T-cell (primary cell): ENCODE data around the gene EPAS1. TPM values are rescaled to one million over a fixed set of nuclear protein-coding genes. Genes with fewer than 3 reads are reported as not detected.

Source experiments
- ATAC-seq, 4 experiments: fragments of 200-7000 bp in 3 of 4; fragments of 150-1000 bp in 1 of 4; cut with Tn5 transposase; replicated peaks in 1 of 4; 1 replicate in 3 of 4; 2 replicates in 1 of 4; pipeline ENCODE4 v1.10.0; 2021; ENCODE audit warnings: moderate library complexity in 3 of 4, mild to moderate bottlenecking in 2 of 4, moderate number of reproducible peaks in 1 of 4
- CTCF ChIA-PET, 2 donors: fragments of 300-600 bp; sonication (Branson Sonifier 250); formaldehyde crosslinking; loops; one replicate each; lab custom pipeline; 2022; ENCODE audit warnings: antibody characterized with exemption in 2 of 2; lab: Charles Lee
- POLR2A ChIA-PET, 2 donors: fragments of 300-600 bp; sonication (Branson Sonifier 250); formaldehyde crosslinking; loops; one replicate each; lab custom pipeline; 2022; ENCODE audit warnings: antibody characterized with exemption in 2 of 2; lab: Charles Lee
- DNase-seq, 35 experiments: peaks; one replicate each; pipeline versions ENCODE4 v3.0.0 to v3.0.0-alpha.2; 2013 to 2023
- H3K27ac ChIP-seq: one replicate; pipeline ENCODE4 v1.5.1; 2013; ENCODE audit warnings: low read length
- H3K27me3 ChIP-seq, 2 experiments: replicated peaks in 1 of 2; 1 replicate in 1 of 2; 2 replicates in 1 of 2; pipeline versions ENCODE4 v1.6.1 to v1.7.0; 2013; ENCODE audit warnings: low read length in 1 of 2, mixed read lengths in 1 of 2; ENCODE audit not compliant: control insufficient read depth in 2 of 2, insufficient read depth in 2 of 2; ENCODE audit errors: extremely low read depth in 1 of 2
- H3K36me3 ChIP-seq, 2 donors: 1 replicate in 1 of 2; 2 replicates in 1 of 2; pipeline versions ENCODE4 v1.6.1 to v1.7.0; 2013; ENCODE audit warnings: low read length in 1 of 2; ENCODE audit not compliant: control insufficient read depth in 2 of 2, insufficient read depth in 1 of 2; ENCODE audit errors: extremely low read depth in 1 of 2
- H3K4me1 ChIP-seq, 2 experiments: 1 replicate in 1 of 2; 2 replicates in 1 of 2; pipeline versions ENCODE4 v1.6.1 to v1.7.0; 2013; ENCODE audit warnings: low read length in 2 of 2, mixed read lengths in 1 of 2; ENCODE audit not compliant: insufficient read depth in 2 of 2, control insufficient read depth in 1 of 2; ENCODE audit errors: extremely low read depth in 1 of 2
- H3K4me3 ChIP-seq, 2 donors: 1 replicate in 1 of 2; 2 replicates in 1 of 2; pipeline versions ENCODE4 v1.5.1 to v1.7.0; 2013; ENCODE audit warnings: mild to moderate bottlenecking in 2 of 2, low read length in 1 of 2, moderate library complexity in 1 of 2; ENCODE audit not compliant: control insufficient read depth in 1 of 2; ENCODE audit errors: extremely low read depth in 1 of 2
- H3K9me3 ChIP-seq: 2 replicates; pipeline ENCODE4 v1.7.0; 2013
- H3K27ac Mint-ChIP-seq, 2 donors: one replicate each; pipeline ENCODE4 v1.8.0; 2020 to 2021; ENCODE audit warnings: mild to moderate bottlenecking in 2 of 2, mixed read lengths in 2 of 2
- H3K27me3 Mint-ChIP-seq, 2 donors: one replicate each; pipeline ENCODE4 v1.8.0; 2021 to 2022; ENCODE audit warnings: mixed read lengths in 2 of 2
- H3K36me3 Mint-ChIP-seq: one replicate; pipeline ENCODE4 v1.8.0; 2021; ENCODE audit warnings: mixed read lengths
- H3K4me1 Mint-ChIP-seq, 3 donors: one replicate each; pipeline ENCODE4 v1.8.0; 2020 to 2022; ENCODE audit warnings: mixed read lengths in 3 of 3, mild to moderate bottlenecking in 1 of 3
- H3K4me3 Mint-ChIP-seq, 3 donors: one replicate each; pipeline ENCODE4 v1.8.0; 2020 to 2022; ENCODE audit warnings: mild to moderate bottlenecking in 3 of 3, mixed read lengths in 3 of 3, moderate library complexity in 3 of 3
- H3K9me3 Mint-ChIP-seq, 3 donors: one replicate each; pipeline ENCODE4 v1.8.0; 2020 to 2022; ENCODE audit warnings: mixed read lengths in 3 of 3
- WGBS: methylation state at CpG from one replicate; pipeline ENCODE4 v1.1.5; 2013; ENCODE audit warnings: missing lambda C conversion rate; ENCODE audit not compliant: insufficient coverage; 5-methylcytosine and 5-hydroxymethylcytosine counted together
- total RNA-seq, 35 experiments: library from RNA in 6 of 35; stranded (reverse) in 6 of 35; fragments of 120-200 nt in 1 of 35; gene quantifications; one replicate each; pipeline versions ENCODE4 v1.2.1 to v1.2.4 and lab custom pipeline; 2013 to 2026

Gene EPAS1
- total RNA-seq, 5 donors from 2014 or later (not counting 1 experiment from before 2014, with no cell fraction given): 1.0 to 4.0 (median 3.0) TPM

DNA sequence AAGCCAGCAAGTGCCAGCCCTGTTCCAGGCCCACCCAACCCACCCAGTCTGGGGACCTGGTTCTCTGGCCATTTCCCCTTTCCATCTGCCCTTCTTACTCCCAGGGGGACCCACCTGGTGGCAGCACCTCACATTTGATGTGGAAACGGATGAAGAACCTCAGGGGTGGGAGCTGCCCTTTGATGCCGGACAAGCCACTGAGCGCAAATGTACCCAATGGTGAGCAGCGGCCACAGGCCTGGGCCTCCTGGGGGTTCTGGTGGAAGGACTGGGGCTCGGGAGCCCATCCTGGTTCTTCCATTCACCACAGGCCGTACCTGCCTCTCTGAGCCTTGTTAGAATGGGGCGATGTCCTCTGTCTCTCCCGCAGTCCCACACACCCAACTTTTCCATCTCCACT is 84.7 kb downstream of the EPAS1 start:
- Histone ChIP-seq H3K4me1 (no peaks in the 10 kb centered on the region), H3K9me3 (no peaks in the 10 kb centered on the region), H3K4me3 (no peak overlapping the region), H3K27me3 (peaks cover 0 to 5% of the 10 kb centered on the region in 2 experiments), H3K27ac (no peak overlapping the region), H3K36me3 (peaks cover 0 to 7% of the 10 kb centered on the region in 2 donors)
- WGBS: 81% methylated on average over 4 of the region's 8 CpGs
- H3K36me3 Mint-ChIP-seq: no peaks in the 10 kb centered on the region
- no peaks in the 10 kb centered on the region for H3K27me3 Mint-ChIP-seq
- no peak overlapping the region for H3K27ac Mint-ChIP-seq
- ChIA-PET POLR2A (no interaction called here), CTCF (no interaction called here)
- ATAC-seq (no peak), DNase-seq (no peak)
- no peaks in the 10 kb centered on the region for H3K9me3 Mint-ChIP-seq
- H3K4me3 Mint-ChIP-seq: no peak overlapping the region
- no peaks in the 10 kb centered on the region for H3K4me1 Mint-ChIP-seq

DNA sequence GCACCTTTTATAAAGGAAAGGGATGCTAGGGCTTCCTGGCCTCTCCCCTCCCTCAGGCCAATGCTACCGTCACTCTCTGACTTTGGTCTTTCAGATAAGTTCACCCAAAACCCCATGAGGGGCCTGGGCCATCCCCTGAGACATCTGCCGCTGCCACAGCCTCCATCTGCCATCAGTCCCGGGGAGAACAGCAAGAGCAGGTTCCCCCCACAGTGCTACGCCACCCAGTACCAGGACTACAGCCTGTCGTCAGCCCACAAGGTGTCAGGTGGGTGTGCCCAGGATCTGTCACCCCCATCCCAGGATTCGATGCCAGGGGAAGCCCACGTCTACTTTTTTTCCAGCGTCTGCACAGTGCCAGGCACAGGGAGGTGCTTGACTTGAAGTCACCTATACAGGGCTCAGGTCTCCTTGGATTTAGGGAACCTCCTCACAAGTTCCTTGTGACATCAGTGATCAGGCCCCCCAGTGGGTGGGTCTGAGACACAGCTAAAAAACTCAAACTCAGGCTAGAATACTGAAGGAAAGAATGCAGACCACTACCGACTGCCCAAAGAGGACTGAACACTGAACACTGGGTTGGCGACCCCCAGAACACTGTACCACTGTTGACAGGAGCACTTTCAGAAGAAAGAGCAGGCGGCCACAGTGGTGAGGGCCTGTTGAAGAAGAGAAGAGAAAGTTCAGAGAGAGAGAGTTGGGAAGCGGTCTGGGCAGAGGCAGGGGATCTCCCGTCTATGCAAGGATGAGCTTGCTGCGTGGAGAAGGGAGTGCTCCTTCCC is 85.3 kb downstream of the EPAS1 start:
- no peak overlapping the region for H3K27ac ChIP-seq
- 89% methylated on average over 14 of the region's 14 CpGs for WGBS
- no peaks in the 10 kb centered on the region for H3K9me3 ChIP-seq
- Mint-ChIP-seq H3K4me3 (no peak overlapping the region), H3K4me1 (no peaks in the 10 kb centered on the region), H3K9me3 (no peaks in the 10 kb centered on the region), H3K27ac (no peak overlapping the region), H3K27me3 (no peaks in the 10 kb centered on the region), H3K36me3 (no peaks in the 10 kb centered on the region)
- no peak for DNase-seq
- H3K27me3 ChIP-seq: peaks cover 0 to 5% of the 10 kb centered on the region in 2 experiments
- peaks cover 0 to 7% of the 10 kb centered on the region in 2 donors for H3K36me3 ChIP-seq
- no peak overlapping the region for H3K4me3 ChIP-seq
- ChIA-PET CTCF (no interaction called here), POLR2A (no interaction called here)
- ATAC-seq: no peak
- H3K4me1 ChIP-seq: no peaks in the 10 kb centered on the region

DNA sequence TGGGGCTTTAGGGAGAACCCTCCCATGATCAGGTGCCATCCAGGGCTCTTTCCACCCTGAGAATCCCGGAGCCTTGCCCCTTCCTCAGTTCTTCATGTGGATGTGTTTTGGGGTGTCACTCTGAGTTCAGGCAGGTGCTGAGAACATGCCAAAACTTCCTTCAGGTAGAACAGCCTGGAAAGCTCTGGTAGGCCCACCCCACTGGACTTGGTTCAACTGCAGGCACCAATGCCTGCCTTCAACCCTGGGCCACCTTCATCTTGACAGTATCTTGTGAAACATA is 85.8 kb downstream of the EPAS1 start:
- Histone ChIP-seq H3K36me3 (peaks cover 0 to 7% of the 10 kb centered on the region in 2 donors), H3K27ac (no peak overlapping the region), H3K9me3 (no peaks in the 10 kb centered on the region), H3K27me3 (peaks cover 0 to 6% of the 10 kb centered on the region in 2 experiments), H3K4me3 (no peak overlapping the region), H3K4me1 (no peaks in the 10 kb centered on the region)
- no peak overlapping the region for H3K27ac Mint-ChIP-seq
- no peak for DNase-seq
- CTCF ChIA-PET: no interaction called here
- H3K36me3 Mint-ChIP-seq: no peaks in the 10 kb centered on the region
- H3K4me3 Mint-ChIP-seq: no peak overlapping the region
- no peaks in the 10 kb centered on the region for H3K27me3 Mint-ChIP-seq
- WGBS: 100% methylated on average over 1 of the region's 1 CpG
- no peaks in the 10 kb centered on the region for H3K4me1 Mint-ChIP-seq
- POLR2A ChIA-PET: no interaction called here
- ATAC-seq: no peak
- no peaks in the 10 kb centered on the region for H3K9me3 Mint-ChIP-seq

- Histone ChIP-seq H3K9me3 (no peaks in the 10 kb centered on the region), H3K36me3 (peaks cover 0 to 7% of the 10 kb centered on the region in 2 donors), H3K27me3 (peaks cover 0 to 7% of the 10 kb centered on the region in 2 experiments), H3K4me1 (no peaks in the 10 kb centered on the region), H3K27ac (no peak overlapping the region), H3K4me3 (no peak overlapping the region)
- CTCF ChIA-PET: no interaction called here
- no peak for DNase-seq
- H3K9me3 Mint-ChIP-seq: no peaks in the 10 kb centered on the region
- no peak overlapping the region for H3K27ac Mint-ChIP-seq
- ATAC-seq: no peak
- H3K36me3 Mint-ChIP-seq: no peaks in the 10 kb centered on the region
- 91% methylated on average over 7 of the region's 9 CpGs for WGBS
- H3K4me1 Mint-ChIP-seq: no peaks in the 10 kb centered on the region
- POLR2A ChIA-PET: no interaction called here
- H3K27me3 Mint-ChIP-seq: peaks cover 0 to under 1% of the 10 kb centered on the region in 2 donors
- no peak overlapping the region for H3K4me3 Mint-ChIP-seq
Measured at GRCh38 chr2:46383784-46384456, 86.7 kb downstream of the EPAS1 start.

DNA sequence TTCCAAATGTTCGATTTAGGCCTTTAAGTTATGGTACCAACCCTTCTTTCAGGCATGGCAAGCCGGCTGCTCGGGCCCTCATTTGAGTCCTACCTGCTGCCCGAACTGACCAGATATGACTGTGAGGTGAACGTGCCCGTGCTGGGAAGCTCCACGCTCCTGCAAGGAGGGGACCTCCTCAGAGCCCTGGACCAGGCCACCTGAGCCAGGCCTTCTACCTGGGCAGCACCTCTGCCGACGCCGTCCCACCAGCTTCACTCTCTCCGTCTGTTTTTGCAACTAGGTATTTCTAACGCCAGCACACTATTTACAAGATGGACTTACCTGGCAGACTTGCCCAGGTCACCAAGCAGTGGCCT is 87.2 kb downstream of the EPAS1 start:
- CTCF ChIA-PET: interaction anchor here in 1 of 2 donors (0.7 kb wide), 1 partner anchor 55 kb away, joined by 4 read pairs; no protein-coding TSS in a partner anchor
- ATAC-seq (no peak), DNase-seq (no peak)
- H3K36me3 ChIP-seq: peaks cover 0 to 7% of the 10 kb centered on the region in 2 donors
- peaks cover 0 to 7% of the 10 kb centered on the region in 2 experiments for H3K27me3 ChIP-seq
- POLR2A ChIA-PET: interaction anchor here in 1 of 2 donors (0.6 kb wide), 1 partner anchor 62 kb away, joined by 3 read pairs; no protein-coding TSS in a partner anchor
- Mint-ChIP-seq H3K27me3 (peaks cover 2 to 4% of the 10 kb centered on the region in 2 donors), H3K36me3 (no peaks in the 10 kb centered on the region), H3K4me1 (no peaks in the 10 kb centered on the region), H3K4me3 (no peak overlapping the region), H3K27ac (no peak overlapping the region), H3K9me3 (no peaks in the 10 kb centered on the region)
- no peak overlapping the region for H3K27ac ChIP-seq
- no peak overlapping the region for H3K4me3 ChIP-seq
- no peaks in the 10 kb centered on the region for H3K9me3 ChIP-seq
- no peaks in the 10 kb centered on the region for H3K4me1 ChIP-seq
- WGBS: 94% methylated on average over 12 of the region's 12 CpGs

DNA sequence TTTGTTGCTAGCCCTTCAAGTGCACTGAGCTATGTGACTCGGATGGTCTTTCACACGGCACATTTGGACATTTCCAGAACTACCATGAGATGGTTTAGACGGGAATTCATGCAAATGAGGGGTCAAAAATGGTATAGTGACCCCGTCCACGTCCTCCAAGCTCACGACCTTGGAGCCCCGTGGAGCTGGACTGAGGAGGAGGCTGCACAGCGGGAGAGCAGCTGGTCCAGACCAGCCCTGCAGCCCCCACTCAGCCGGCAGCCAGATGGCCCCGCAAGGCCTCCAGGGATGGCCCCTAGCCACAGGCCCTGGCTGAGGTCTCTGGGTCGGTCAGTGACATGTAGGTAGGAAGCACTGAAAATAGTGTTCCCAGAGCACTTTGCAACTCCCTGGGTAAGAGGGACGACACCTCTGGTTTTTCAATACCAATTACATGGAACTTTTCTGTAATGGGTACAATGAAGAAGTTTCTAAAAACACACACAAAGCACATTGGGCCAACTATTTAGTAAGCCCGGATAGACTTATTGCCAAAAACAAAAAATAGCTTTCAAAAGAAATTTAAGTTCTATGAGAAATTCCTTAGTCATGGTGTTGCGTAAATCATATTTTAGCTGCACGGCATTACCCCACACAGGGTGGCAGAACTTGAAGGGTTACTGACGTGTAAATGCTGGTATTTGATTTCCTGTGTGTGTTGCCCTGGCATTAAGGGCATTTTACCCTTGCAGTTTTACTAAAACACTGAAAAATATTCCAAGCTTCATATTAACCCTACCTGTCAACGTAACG is 88.8 kb downstream of the EPAS1 start:
- no peak overlapping the region for H3K4me3 ChIP-seq
- H3K4me1 ChIP-seq: no peaks in the 10 kb centered on the region
- H3K9me3 Mint-ChIP-seq: no peaks in the 10 kb centered on the region
- H3K27ac ChIP-seq: no peak overlapping the region
- no peak for ATAC-seq
- H3K27me3 Mint-ChIP-seq: peaks cover 3 to 4% of the 10 kb centered on the region in 2 donors
- peaks cover 0 to 7% of the 10 kb centered on the region in 2 experiments for H3K27me3 ChIP-seq
- CTCF ChIA-PET: interaction anchor here in 1 of 2 donors (0.6 to 1.0 kb wide), 2 partner anchors 22 to 312 kb away, joined by 3 read pairs; no protein-coding TSS in a partner anchor
- no peak overlapping the region for H3K4me3 Mint-ChIP-seq
- H3K9me3 ChIP-seq: no peaks in the 10 kb centered on the region
- H3K36me3 Mint-ChIP-seq: no peaks in the 10 kb centered on the region
- DNase-seq: no peak
- H3K36me3 ChIP-seq: peaks cover 0 to 7% of the 10 kb centered on the region in 2 donors
- POLR2A ChIA-PET: no interaction called here
- H3K4me1 Mint-ChIP-seq: no peaks in the 10 kb centered on the region
- H3K27ac Mint-ChIP-seq: no peak overlapping the region
- WGBS: 86% methylated on average over 7 of the region's 18 CpGs
